HG03432 (cell line): ENCODE results near the gene CCDC152.
A peak's percentile ranks its signal among the peaks of the same experiment; 100 is the strongest.
"Not testable (repeated sequence)": the region's sequence is repeated elsewhere in the genome, so short reads cannot be mapped to it uniquely, and the experiment has no call there.

Source experiments
- ATAC-seq: cut with Tn5 transposase; IDR thresholded peaks from one replicate; pipeline ENCODE4 v1.9.1; 2021; ENCODE audit warnings: mild to moderate bottlenecking, moderate library complexity; ENCODE audit not compliant: unreplicated experiment

Gene CCDC152

DNA sequence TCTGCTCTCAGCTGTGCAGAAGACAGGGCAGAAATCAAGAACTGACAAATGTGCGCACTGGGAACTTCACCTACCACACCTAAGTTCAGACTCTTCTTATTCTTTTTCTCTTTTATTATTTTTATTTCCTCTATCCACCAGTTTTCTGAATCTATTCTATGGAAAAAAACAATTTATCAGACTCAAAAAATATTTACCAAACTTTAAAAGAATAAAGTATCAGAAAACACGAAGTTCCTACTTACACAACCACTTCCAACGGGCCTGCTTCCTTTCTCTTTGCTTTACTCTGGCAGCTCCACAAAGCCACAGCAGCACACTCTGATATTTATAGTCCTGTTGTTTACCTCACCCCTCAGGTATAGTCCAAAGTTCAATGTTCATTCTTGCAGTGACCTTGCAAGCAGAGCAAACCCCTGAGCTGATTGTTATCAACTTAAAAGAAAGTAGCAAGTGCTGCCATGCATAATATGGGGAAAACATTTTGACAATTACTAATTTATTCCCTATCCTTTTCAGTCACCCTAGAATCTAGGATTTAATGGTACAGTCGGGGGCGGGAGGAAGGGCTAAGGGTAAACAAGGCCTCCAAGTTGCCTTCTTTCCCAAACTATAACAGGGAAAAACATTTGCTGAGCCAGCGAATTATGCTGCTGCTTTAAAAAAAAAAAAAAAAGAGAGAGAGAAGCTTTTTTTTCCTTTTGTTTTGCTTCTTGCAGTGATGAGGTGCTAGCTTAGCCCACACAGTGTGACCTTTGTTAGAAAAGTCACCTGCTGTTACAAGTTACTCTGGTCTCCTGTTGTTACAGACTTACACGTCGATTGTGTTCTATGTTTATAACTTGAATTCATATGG lies 55.2 kb downstream of the CCDC152 start, which contains the start of gene SELENOP:
Gene SELENOP, minus strand, starts transcription at position 302 of the 856 bp plus-strand sequence. CDS start 3,539 bp downstream, outside the sequence.
- peak; percentile 50 for ATAC-seq

DNA sequence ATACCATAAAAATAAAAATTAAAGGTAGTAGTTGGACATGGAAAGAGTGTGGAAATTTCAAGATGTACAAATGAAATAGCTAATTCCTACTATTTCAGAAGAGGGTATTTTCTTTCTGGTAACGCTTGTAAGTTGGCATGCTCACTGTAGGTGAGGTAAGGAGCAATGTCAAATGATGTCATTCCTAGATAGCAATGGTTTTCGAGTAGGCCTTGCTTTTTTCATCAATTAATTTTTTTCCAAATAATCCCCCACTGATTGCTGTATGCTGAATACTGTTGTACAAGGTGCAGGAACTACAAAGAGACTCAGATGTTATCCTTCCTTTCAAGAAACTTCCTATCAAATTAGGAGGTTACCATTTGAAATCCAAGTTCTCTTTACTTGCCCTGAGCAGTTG lies 56.0 kb downstream of the CCDC152 start:
- no peak for ATAC-seq

GRCh38 chr5:42813533-42813932 lies 56.9 kb downstream of the CCDC152 start:
- ATAC-seq = no peak

- ATAC-seq = not testable (repeated sequence)
Measured at GRCh38 chr5:42816546-42816945, 59.9 kb downstream of the CCDC152 start.

GRCh38 chr5:42819745-42820144 lies 63.1 kb downstream of the CCDC152 start:
- no peak for ATAC-seq

GRCh38 chr5:42822548-42822947 lies 65.9 kb downstream of the CCDC152 start:
- ATAC-seq = no peak

GRCh38 chr5:42824347-42824976 lies 67.8 kb downstream of the CCDC152 start:
- no peak for ATAC-seq

- ATAC-seq = no peak
Measured at GRCh38 chr5:42825422-42826148, 69.0 kb downstream of the CCDC152 start.

- ATAC-seq = no peak
Measured at GRCh38 chr5:42826757-42827515, 70.3 kb downstream of the CCDC152 start.

- no peak for ATAC-seq
Measured at GRCh38 chr5:42828671-42829070, 72.1 kb downstream of the CCDC152 start.

- no peak for ATAC-seq
Measured at GRCh38 chr5:42830924-42831323, 74.3 kb downstream of the CCDC152 start.

GRCh38 chr5:42832060-42832459 lies 75.4 kb downstream of the CCDC152 start:
- ATAC-seq = no peak

DNA sequence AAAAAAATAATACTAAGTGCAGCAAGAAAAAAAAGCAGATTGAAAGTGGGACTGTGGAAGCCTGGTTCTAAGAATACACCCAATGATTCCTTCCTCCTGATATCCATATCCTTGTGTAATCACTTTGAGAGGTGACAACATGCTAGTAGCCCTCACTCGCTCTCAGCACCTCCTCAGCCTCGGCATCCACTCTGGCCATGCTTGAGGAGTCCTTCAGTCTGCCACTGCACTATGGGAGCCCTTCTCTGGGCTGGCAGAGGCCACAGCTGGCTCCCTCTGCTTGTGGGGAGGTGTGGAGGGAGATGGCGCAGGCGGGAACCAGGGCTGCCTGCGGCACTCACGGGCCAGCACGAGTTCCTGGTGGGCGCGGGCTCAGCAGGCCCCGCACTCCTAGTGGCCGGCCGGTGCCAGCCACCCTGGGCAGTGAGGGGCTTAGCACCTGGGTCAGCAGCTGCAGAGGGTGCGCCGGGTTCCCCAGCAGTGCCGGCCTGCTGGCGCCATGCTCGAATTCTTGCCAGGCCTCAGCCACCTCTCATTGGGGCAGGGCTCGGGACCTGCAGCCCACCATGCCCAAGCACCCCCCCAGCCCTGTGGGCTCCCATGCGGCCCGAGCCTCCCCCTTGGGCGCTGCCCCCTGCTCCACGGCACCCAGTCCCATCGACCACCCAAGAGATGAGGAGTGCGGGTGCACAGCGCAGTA lies 79.6 kb downstream of the CCDC152 start:
- no peak for ATAC-seq

DNA sequence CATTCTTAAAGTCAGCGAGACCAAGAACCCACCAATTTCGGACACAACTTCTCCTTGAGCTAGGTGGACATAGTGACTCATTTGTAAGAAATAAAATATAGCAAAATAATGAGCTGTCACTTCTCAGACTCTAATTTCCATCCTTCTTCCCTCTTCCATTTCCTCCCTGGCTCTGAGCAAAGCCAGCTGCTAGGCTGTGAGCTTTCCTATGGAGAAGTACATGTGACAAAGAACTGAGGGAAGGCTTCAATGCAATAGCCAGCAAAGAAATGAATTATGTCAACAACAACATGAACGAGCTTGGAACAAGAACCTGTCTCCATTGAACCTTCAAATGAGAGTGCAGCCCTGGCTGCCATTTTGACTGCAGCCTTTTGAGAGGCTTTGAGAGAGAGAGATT lies 81.0 kb downstream of the CCDC152 start:
- ATAC-seq = no peak

DNA sequence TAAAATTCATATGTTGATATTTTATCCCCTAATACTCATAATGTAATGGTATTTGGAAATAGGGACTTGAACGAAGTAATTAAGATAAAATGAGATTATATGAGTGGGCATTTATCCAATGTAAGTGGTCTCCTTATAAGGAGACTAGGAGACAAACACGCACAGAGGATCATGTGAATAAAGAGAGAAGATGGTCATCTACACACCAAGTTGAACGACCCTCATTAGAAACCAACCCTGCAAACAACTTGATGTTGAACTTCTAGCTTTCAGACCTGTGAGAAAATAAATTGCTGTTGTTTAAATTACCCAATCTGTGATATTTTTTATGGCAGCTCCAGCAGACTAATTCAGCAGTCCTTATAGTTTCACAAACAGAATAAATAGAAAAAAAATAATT lies 82.6 kb downstream of the CCDC152 start:
- ATAC-seq = no peak

DNA sequence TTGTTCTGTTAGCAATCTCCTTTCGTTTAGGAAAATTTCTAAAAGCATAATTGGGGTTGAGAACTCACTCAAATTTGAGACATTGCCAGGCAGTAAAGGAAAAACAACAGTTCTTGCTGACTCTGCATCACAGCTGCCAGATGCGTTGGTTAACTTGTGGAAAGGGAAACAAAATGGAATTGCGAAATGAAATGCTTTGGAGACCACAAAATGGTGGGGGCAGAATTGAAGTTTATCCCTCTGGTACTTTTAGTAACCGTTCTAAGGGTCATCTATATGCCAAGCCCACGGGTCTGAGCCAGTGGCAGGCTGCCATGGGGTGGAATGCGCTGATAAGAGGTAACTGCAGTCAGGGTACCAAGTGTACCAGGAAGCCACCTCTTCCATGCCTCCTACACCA lies 83.7 kb downstream of the CCDC152 start:
- no peak for ATAC-seq

- ATAC-seq = no peak
Measured at GRCh38 chr5:42840842-42841567, 84.4 kb downstream of the CCDC152 start.

GRCh38 chr5:42842921-42843641 lies 86.5 kb downstream of the CCDC152 start:
- no peak for ATAC-seq
